GM08714 (cell line): ENCODE results near the gene SOCS6.
"Not testable (repeated sequence)": the region's sequence is repeated elsewhere in the genome, so short reads cannot be mapped to it uniquely, and the experiment has no call there.

ENCODE experiments used
- H3K4me3 ChIP-seq: fragments of 200-500 bp; sonication (Bioruptor generic); 2 replicates; pipeline ENCODE4 v1.5.1; 2014; ENCODE audit warnings: mild to moderate bottlenecking, low read length, inconsistent platforms
- ZNF274 ChIP-seq: IDR thresholded peaks from 2 replicates; pipeline ENCODE4 v1.6.1; 2012; ENCODE audit warnings: mild to moderate bottlenecking, low read depth, low read length

SOCS6 gene

GRCh38 chr18:70288851-70289328 is at the start of gene SOCS6:
Gene SOCS6, plus strand, starts transcription at chr18:70289045. Its CDS starts 35,624 bp downstream, at chr18:70324669.
- no peak for TF ChIP-seq ZNF274
- H3K4me3 ChIP-seq: peak within 1 kb of the TSS; percentile 68

- no peak overlapping the region for H3K4me3 ChIP-seq
- TF ChIP-seq ZNF274: no peak
Observed at GRCh38 chr18:70243131-70243929, 45.5 kb upstream of the SOCS6 start.

GRCh38 chr18:70246061-70246466 is 42.8 kb upstream of the SOCS6 start:
- no peak overlapping the region for H3K4me3 ChIP-seq
- TF ChIP-seq ZNF274: no peak

- no peak overlapping the region for H3K4me3 ChIP-seq
- no peak for TF ChIP-seq ZNF274
Observed at GRCh38 chr18:70249118-70249517, 39.7 kb upstream of the SOCS6 start.

- H3K4me3 ChIP-seq: not testable (repeated sequence)
Observed at GRCh38 chr18:70249861-70250260, 39.0 kb upstream of the SOCS6 start.

- H3K4me3 ChIP-seq: no peak overlapping the region
- TF ChIP-seq ZNF274: no peak
Observed at GRCh38 chr18:70250781-70251180, 38.1 kb upstream of the SOCS6 start.

GRCh38 chr18:70256184-70256583 is 32.7 kb upstream of the SOCS6 start:
- no peak overlapping the region for H3K4me3 ChIP-seq
- TF ChIP-seq ZNF274: no peak

GRCh38 chr18:70256994-70257393 is 31.9 kb upstream of the SOCS6 start:
- H3K4me3 ChIP-seq: no peak overlapping the region
- TF ChIP-seq ZNF274: no peak

- no peak for TF ChIP-seq ZNF274
- H3K4me3 ChIP-seq: no peak overlapping the region
Observed at GRCh38 chr18:70258243-70258642, 30.6 kb upstream of the SOCS6 start.

GRCh38 chr18:70260683-70261082 is 28.2 kb upstream of the SOCS6 start:
- TF ChIP-seq ZNF274: no peak
- H3K4me3 ChIP-seq: no peak overlapping the region

- no peak for TF ChIP-seq ZNF274
- H3K4me3 ChIP-seq: no peak overlapping the region
Observed at GRCh38 chr18:70261141-70261788, 27.6 kb upstream of the SOCS6 start.

- TF ChIP-seq ZNF274: no peak
- H3K4me3 ChIP-seq: no peak overlapping the region
Observed at GRCh38 chr18:70263336-70263735, 25.5 kb upstream of the SOCS6 start.

- H3K4me3 ChIP-seq: no peak overlapping the region
- no peak for TF ChIP-seq ZNF274
Observed at GRCh38 chr18:70271742-70272141, 17.1 kb upstream of the SOCS6 start.

- no peak overlapping the region for H3K4me3 ChIP-seq
- TF ChIP-seq ZNF274: no peak
Observed at GRCh38 chr18:70273021-70273420, 15.8 kb upstream of the SOCS6 start.
